ENCODE measurements around the gene SH3RF2. TPM values are rescaled to one million over a fixed set of nuclear protein-coding genes. Genes with fewer than 3 reads are reported as not detected.

The SH3RF2 gene
- total RNA-seq, 4 donors from 2014 or later = 39.6 to 118 (median 96.0) TPM

DNA sequence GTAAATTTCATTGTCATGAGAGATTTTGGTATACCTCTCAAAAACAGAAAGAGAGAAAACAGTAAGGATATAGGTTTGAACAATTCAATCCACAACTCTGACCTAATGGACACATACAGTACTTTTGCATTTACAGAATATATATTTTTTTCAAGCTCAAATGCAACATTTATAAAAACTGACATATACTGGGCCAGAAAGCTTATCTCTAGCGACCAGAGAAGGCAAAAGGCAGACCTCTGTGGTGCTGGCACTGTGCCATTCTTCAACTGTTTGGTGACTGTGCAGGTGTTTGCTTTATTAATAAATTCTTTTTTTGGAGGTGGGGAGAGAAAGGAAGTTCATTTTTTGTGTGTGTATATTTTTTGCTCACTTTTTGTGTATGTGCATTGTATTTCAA, 175.0 kb downstream of the SH3RF2 start:
- H3K9me3 ChIP-seq = no peaks in the 10 kb centered on the region
- H3K36me3 ChIP-seq = peaks cover 0 to 30% (median 0%) of the 10 kb centered on the region in 3 donors
- no peak for TF ChIP-seq POLR2A (IDR thresholded peaks at IDR 0.05)
- TF ChIP-seq, protein P1, sequence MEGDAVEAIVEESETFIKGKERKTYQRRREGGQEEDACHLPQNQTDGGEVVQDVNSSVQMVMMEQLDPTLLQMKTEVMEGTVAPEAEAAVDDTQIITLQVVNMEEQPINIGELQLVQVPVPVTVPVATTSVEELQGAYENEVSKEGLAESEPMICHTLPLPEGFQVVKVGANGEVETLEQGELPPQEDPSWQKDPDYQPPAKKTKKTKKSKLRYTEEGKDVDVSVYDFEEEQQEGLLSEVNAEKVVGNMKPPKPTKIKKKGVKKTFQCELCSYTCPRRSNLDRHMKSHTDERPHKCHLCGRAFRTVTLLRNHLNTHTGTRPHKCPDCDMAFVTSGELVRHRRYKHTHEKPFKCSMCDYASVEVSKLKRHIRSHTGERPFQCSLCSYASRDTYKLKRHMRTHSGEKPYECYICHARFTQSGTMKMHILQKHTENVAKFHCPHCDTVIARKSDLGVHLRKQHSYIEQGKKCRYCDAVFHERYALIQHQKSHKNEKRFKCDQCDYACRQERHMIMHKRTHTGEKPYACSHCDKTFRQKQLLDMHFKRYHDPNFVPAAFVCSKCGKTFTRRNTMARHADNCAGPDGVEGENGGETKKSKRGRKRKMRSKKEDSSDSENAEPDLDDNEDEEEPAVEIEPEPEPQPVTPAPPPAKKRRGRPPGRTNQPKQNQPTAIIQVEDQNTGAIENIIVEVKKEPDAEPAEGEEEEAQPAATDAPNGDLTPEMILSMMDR (IDR thresholded peaks at IDR 0.05) = no peak
- H3K27ac ChIP-seq = no peak overlapping the region
- no peaks in the 10 kb centered on the region for H3K4me1 ChIP-seq
- H3K27me3 ChIP-seq = no peaks in the 10 kb centered on the region
- no peak overlapping the region for H3K4me3 ChIP-seq
- DNase-seq = no peak

DNA sequence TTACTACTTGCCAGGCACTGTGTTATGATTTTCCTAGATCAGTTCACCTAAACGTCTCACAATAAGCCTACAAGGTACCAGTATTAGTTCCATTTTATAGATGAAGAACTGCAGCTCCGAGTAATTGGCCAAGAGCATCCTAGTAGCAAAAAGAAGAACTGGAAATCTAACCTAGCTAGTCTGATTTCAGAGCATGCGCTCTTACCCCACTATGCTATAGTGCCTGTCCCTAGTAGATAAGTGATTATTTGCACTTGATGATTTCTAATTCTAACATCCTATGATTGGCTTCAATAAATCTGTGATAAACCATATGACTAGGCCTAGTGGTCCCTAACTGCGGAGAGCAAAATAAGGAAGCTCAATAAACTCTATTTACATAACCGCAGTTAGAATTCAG, 176.1 kb downstream of the SH3RF2 start:
- Histone ChIP-seq H3K4me1 (no peaks in the 10 kb centered on the region), H3K4me3 (no peak overlapping the region), H3K27ac (no peak overlapping the region), H3K27me3 (no peaks in the 10 kb centered on the region), H3K9me3 (no peaks in the 10 kb centered on the region), H3K36me3 (peaks cover 0 to 34% (median 0%) of the 10 kb centered on the region in 3 donors)
- DNase-seq = no peak
- no peak for TF ChIP-seq POLR2A (IDR thresholded peaks at IDR 0.05)
- TF ChIP-seq, protein P1 (IDR thresholded peaks at IDR 0.05) = no peak

Other genes with a start within 250 kb of the SH3RF2 start
- gene PRELID2, start 101.2 kb upstream of the SH3RF2 start, total RNA-seq = 100 to 1,000 TPM in 2 of 4 donors, 10 to 100 TPM in 2; 81.7 to 194 (median 104) TPM
- gene GRXCR2, start 63.6 kb upstream of the SH3RF2 start, total RNA-seq = not detected
- gene PLAC8L1, start 169.0 kb downstream of the SH3RF2 start, total RNA-seq = 1 to 10 TPM in 2 of 4 donors, not detected in 2; 2.0 to 2.8 TPM
- gene LARS1, start 246.1 kb downstream of the SH3RF2 start, total RNA-seq = 10 to 100 TPM; 40.5 to 96.6 (median 71.8) TPM